Measurements from ENCODE around the gene NEDD9.

Gene NEDD9

GRCh38 chr6:11232770-11233626 lies 530 bp upstream of the NEDD9 start:
- no peak for FAIRE-seq

DNA sequence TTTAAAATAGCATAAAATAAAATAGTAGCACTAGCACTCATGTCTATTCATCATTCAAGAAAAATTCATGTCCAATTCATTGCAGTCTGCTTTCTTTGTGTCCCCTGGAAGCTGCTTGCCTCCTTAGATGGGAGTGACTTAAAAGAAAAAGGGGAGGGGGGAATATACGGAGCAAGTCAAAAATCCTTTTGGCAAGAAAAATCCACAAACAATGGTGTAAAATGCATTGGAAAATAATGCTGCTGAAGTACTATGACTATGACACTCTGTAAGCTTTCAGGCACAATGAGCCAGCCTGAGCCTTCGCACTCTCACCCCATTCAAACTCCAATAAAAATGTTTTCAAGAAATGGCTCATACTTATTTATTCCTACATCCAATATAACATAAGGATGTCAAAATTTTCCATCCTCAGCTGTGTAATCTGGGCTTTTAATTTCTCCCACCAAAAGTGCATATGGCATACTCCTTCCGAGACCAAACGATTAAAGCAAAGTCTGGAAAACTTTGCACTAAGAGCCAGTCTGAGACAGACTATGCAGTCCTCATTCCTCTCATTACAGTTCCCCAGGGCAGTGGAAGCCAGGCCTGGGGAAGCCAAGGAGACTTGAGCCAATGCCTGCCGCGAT lies 790 bp downstream of the NEDD9 start:
- no peak for FAIRE-seq

GRCh38 chr6:11231108-11231463 lies 1.4 kb downstream of the NEDD9 start:
- no peak for FAIRE-seq

- FAIRE-seq = no peak
Measured at GRCh38 chr6:11230158-11231107, 2.0 kb downstream of the NEDD9 start.

- FAIRE-seq = no peak
Measured at GRCh38 chr6:11229655-11230046, 2.8 kb downstream of the NEDD9 start.

- no peak for FAIRE-seq
Measured at GRCh38 chr6:11228935-11229654, 3.4 kb downstream of the NEDD9 start.

DNA sequence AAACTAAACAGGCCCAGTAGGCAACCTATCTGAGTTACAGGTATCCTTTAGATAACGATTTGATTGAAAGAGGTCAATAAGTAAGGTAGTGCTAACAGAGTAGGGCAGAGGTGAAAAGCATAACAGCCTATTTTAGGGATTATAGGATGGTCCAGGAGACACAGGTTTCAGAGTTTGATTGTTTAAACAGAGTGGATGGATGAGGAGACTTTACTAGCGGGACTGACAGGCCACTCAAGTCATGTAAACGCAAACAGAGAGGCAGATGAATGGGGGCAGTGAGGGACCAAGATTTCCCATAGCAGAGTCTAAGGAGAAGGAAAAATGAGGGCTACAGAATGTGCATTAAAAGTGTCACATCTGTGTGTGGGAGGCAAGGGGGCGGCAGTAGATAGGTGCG lies 4.8 kb downstream of the NEDD9 start:
- FAIRE-seq = no peak

DNA sequence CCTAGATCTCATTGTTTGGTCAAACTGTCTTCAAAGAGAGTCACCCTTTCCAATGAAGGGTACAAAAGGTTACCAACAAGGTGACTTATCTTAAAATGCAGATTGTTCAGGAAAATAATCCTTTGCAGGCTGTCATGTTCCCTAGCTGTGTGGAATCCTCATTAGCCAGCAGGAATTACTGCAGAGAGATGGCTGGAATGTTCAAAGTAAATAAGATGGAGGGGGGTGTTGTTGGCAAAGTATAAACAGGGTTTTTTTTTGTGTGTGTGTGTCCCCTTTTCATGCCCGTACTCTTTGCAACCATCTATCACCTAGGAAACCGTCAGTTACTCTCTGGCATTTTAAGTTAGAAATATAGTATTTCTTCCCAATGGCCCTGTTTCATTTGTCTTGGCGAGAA lies 6.5 kb downstream of the NEDD9 start:
- no peak for FAIRE-seq

GRCh38 chr6:11224966-11225463 lies 7.5 kb downstream of the NEDD9 start:
- FAIRE-seq = no peak

GRCh38 chr6:11224252-11224965 lies 8.1 kb downstream of the NEDD9 start:
- FAIRE-seq = no peak

GRCh38 chr6:11223286-11223864 lies 9.1 kb downstream of the NEDD9 start:
- FAIRE-seq = no peak

GRCh38 chr6:11222385-11223277 lies 9.8 kb downstream of the NEDD9 start:
- FAIRE-seq = no peak

DNA sequence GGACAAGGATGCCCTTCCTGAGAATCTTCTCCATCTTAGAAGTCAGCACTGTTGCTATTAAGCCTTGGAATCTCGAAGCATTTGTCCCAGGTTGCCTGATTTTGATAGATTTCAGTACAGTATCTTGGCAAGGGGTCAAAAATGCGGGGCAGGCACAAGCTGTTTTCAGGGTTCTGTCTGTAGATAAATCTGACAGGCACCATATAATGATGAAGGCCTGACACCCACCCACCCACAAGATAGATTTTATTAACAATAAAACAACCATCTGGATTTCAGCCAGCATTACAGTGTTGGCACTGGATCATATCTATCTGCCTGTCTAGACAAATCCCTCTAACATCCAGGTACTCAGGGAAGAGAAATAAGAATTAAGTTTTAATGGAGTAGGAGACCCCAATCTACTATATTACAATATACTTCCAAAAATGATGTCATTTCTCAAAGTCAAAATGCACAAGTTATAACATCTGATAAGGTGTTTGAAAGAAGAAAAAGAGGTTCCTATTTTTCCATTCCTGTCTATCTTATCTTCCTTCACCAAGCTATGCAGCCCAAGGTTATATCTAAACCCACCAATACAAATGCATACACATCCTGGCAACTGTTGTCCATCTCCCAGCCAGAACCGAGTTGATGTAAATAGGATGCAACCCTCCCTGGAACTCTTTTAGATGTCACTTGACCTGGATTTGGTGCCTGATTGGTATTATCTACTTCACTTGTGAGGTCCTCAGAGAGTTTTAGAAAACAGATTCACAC lies 10.7 kb downstream of the NEDD9 start:
- no peak for FAIRE-seq

GRCh38 chr6:11219400-11219834 lies 13.1 kb downstream of the NEDD9 start:
- no peak for FAIRE-seq

- no peak for FAIRE-seq
Measured at GRCh38 chr6:11218538-11219399, 13.7 kb downstream of the NEDD9 start.

DNA sequence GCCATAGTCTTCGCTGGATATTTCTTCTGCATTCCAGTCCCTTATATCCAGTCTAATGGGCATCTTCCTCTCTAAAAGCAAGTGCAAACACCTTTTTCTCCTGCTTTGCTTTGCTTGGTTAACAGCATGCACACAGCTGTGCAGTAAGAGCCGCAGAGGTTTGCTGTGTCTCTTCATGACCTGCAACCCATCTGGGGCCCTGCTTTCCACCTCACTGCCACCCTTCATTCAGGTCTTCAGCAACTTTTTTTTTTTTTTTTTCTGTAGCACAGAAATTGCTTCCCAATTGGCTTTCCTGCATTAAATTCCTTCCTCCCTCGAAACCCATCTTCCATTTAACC lies 14.4 kb downstream of the NEDD9 start:
- FAIRE-seq = no peak

GRCh38 chr6:11217360-11218101 lies 14.9 kb downstream of the NEDD9 start:
- FAIRE-seq = no peak

DNA sequence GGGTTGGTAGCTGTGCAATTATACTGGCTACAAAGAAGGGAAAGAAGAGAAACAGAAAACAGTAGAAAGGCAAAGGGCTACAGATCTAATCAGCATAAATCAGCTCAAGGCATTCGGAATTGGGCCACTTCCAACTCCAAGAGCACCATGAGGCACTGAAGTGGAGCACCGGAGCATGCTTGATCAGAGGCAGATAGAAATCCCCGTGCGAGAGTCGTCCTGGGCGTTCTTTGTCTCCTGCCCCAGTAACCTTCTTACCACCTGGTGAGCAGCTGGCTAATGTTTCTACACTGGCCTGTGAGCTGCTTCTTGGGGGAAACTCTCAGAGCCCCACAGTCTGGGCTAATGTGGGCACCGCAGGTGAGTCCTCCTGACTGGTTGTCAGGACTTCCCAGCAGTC lies 16.7 kb downstream of the NEDD9 start:
- FAIRE-seq = no peak

All from TTC549 (cell line).